Measurements from ENCODE around the gene PFN4.

GRCh38 chr2:24088821-24089359 lies 34.2 kb downstream of the PFN4 start:
- TF ChIP-seq CREB1 (IDR thresholded peaks at IDR 0.05; ENCODE audit: low read depth) (no peak), MAX (IDR thresholded peaks at IDR 0.05) (no peak), TEAD4 (IDR thresholded peaks at IDR 0.05) (no peak)

Data from Ishikawa (cell line).